22Rv1 (cell line): ENCODE measurements around the gene TLL2.

Experiments used
- H3K27ac ChIP-seq: fragments of 450-650 bp; 2 replicates; pipeline ENCODE4 v1.5.1; 2017
- ZFX ChIP-seq: fragments of 450-650 bp; IDR thresholded peaks from 2 replicates; pipeline ENCODE4 v1.6.1; 2017; ENCODE audit warnings: antibody characterized with exemption, borderline replicate concordance
- TF ChIP-seq, protein P1 (sequence below): fragments of 450-650 bp; IDR thresholded peaks from 2 replicates; pipeline ENCODE4 v1.5.1; 2017; ENCODE audit warnings: mild to moderate bottlenecking

The TLL2 gene

GRCh38 chr10:96369890-96370583 is 143.7 kb downstream of the TLL2 start:
- TF ChIP-seq, protein P1, sequence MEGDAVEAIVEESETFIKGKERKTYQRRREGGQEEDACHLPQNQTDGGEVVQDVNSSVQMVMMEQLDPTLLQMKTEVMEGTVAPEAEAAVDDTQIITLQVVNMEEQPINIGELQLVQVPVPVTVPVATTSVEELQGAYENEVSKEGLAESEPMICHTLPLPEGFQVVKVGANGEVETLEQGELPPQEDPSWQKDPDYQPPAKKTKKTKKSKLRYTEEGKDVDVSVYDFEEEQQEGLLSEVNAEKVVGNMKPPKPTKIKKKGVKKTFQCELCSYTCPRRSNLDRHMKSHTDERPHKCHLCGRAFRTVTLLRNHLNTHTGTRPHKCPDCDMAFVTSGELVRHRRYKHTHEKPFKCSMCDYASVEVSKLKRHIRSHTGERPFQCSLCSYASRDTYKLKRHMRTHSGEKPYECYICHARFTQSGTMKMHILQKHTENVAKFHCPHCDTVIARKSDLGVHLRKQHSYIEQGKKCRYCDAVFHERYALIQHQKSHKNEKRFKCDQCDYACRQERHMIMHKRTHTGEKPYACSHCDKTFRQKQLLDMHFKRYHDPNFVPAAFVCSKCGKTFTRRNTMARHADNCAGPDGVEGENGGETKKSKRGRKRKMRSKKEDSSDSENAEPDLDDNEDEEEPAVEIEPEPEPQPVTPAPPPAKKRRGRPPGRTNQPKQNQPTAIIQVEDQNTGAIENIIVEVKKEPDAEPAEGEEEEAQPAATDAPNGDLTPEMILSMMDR = no peak
- no peak for TF ChIP-seq ZFX
- no peak overlapping the region for H3K27ac ChIP-seq

GRCh38 chr10:96368971-96369370 is 144.8 kb downstream of the TLL2 start:
- no peak overlapping the region for H3K27ac ChIP-seq
- no peak for TF ChIP-seq ZFX
- TF ChIP-seq, protein P1 = no peak

- TF ChIP-seq ZFX = no peak
- TF ChIP-seq, protein P1 = no peak
- H3K27ac ChIP-seq = no peak overlapping the region
Observed at GRCh38 chr10:96367470-96367869, 146.3 kb downstream of the TLL2 start.

DNA sequence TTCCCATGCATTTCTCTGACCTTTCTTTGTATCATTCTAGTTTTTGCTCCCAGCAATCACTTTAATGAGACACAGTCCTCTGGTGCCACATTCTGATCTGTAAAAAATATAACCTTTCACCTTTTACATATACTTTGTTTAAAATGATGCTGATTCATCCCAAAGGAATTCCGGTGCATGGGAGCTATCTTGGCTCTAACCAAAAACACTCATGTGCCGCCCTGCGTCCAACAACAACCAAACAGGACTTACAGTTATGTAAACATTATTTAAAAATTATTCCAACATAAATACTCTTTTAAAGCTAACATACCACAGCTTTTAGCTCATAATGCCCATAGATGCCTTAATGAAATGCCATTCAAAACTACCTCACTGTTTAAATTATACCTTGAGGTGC is 147.2 kb downstream of the TLL2 start:
- TF ChIP-seq ZFX = no peak
- TF ChIP-seq, protein P1 = no peak
- H3K27ac ChIP-seq = no peak overlapping the region

GRCh38 chr10:96365571-96365970 is 148.2 kb downstream of the TLL2 start:
- TF ChIP-seq, protein P1 = no peak
- no peak for TF ChIP-seq ZFX
- no peak overlapping the region for H3K27ac ChIP-seq

- no peak for TF ChIP-seq ZFX
- TF ChIP-seq, protein P1 = no peak
- no peak overlapping the region for H3K27ac ChIP-seq
Observed at GRCh38 chr10:96360766-96361165, 153.0 kb downstream of the TLL2 start.

DNA sequence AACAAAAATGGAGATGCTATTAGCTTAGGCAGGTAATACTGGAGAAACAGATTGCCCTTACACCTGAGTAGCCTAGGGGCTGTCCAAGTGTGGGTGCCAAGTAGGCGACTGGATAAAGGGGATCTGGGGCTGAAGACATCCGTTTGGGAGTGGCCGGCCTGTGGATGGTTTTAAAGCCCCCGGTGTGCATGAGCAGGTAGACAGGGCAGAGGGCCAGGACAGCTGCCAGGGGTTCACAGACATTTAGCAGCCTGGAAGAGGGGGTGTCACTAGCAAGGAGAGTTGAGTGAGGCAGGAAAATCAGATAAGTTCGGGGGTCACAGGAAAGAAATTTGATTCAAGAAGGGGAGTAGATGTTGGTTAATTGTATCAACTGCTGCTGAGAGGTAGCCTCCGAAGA is 153.4 kb downstream of the TLL2 start:
- H3K27ac ChIP-seq = no peak overlapping the region
- TF ChIP-seq, protein P1 = no peak
- no peak for TF ChIP-seq ZFX
